SU-DHL-6 (cell line): ENCODE results near the gene RBCK1.

Experiments used
- H2AFZ ChIP-seq: fragments of 200-600 bp; sonication (generic); 2 replicates; pipeline ENCODE4 v1.6.1; 2014; ENCODE audit warnings: low read depth, mild to moderate bottlenecking, moderate library complexity, mixed read lengths, antibody characterized with exemption, low read length; ENCODE audit not compliant: severe bottlenecking
- H3F3A ChIP-seq: fragments of 200-600 bp; shearing (Covaris generic); 2 replicates; pipeline ENCODE4 v1.6.0; 2016; ENCODE audit warnings: antibody characterized with exemption, mild to moderate bottlenecking; ENCODE audit not compliant: insufficient read depth
- H3K27ac ChIP-seq: fragments of 200-600 bp; sonication (generic); 2 replicates; pipeline ENCODE4 v1.5.1; 2016; ENCODE audit warnings: low read depth, mild to moderate bottlenecking, low read length, moderate library complexity, mixed read lengths
- H3K27me3 ChIP-seq: fragments of 200-600 bp; sonication (generic), shearing (Covaris generic); 2 replicates; pipeline ENCODE4 v1.6.0; 2014; ENCODE audit warnings: mild to moderate bottlenecking, low read length
- H3K36me3 ChIP-seq: fragments of 200-600 bp; sonication (generic); 2 replicates; pipeline ENCODE4 v1.6.1; 2014; ENCODE audit warnings: mild to moderate bottlenecking, low read length, mixed read lengths
- H3K4me2 ChIP-seq: fragments of 300-600, 200-600 bp; shearing (Covaris generic), sonication (generic); 2 replicates; pipeline ENCODE4 v1.6.0; 2014; ENCODE audit warnings: low read length, low read depth, mild to moderate bottlenecking; ENCODE audit not compliant: poor library complexity, severe bottlenecking
- H3K4me3 ChIP-seq: fragments of 200-600 bp; sonication (generic); 2 replicates; pipeline ENCODE4 v1.5.1; 2014; ENCODE audit warnings: antibody characterized with exemption, low read length, mild to moderate bottlenecking, mixed read lengths; ENCODE audit not compliant: insufficient read depth, poor library complexity, severe bottlenecking
- H3K79me2 ChIP-seq: fragments of 200-600 bp; sonication (generic); 2 replicates; pipeline ENCODE4 v1.6.1; 2014; ENCODE audit warnings: mild to moderate bottlenecking, low read length, moderate library complexity; ENCODE audit not compliant: insufficient read depth
- H3K9ac ChIP-seq: fragments of 200-600 bp; sonication (generic); 2 replicates; pipeline ENCODE4 v1.7.0; 2014; ENCODE audit warnings: mild to moderate bottlenecking, low read length
- H3K9me2 ChIP-seq: fragments of 200-600 bp; sonication (generic); replicated peaks from 2 replicates; pipeline ENCODE4 v1.6.1; 2014; ENCODE audit warnings: low read length; ENCODE audit not compliant: insufficient read depth
- H3K9me3 ChIP-seq: fragments of 200-600 bp; sonication (generic); 2 replicates; pipeline ENCODE4 v1.6.1; 2014; ENCODE audit warnings: low read length, mixed read lengths; ENCODE audit not compliant: insufficient read depth
- H4K20me1 ChIP-seq: fragments of 200-600 bp; sonication (generic); 2 replicates; pipeline ENCODE4 v1.6.1; 2014; ENCODE audit warnings: low read depth, mild to moderate bottlenecking, antibody characterized with exemption, low read length, moderate library complexity, mixed read lengths
- EZH2phosphoT487 ChIP-seq: fragments of 200-600 bp; sonication (generic), shearing (Covaris generic); conservative IDR thresholded peaks from 2 replicates; pipeline ENCODE4 v1.6.1; 2018; ENCODE audit warnings: mild to moderate bottlenecking, antibody characterized with exemption, low read length, moderate library complexity, mixed read lengths
- TF ChIP-seq, protein P1 (sequence below): fragments of 200-600 bp; sonication (generic); IDR thresholded peaks from one replicate; pipeline ENCODE4 v1.5.1; 2017; ENCODE audit warnings: antibody characterized with exemption, mild to moderate bottlenecking, low read length, moderate library complexity; ENCODE audit not compliant: insufficient read depth, poor library complexity, severe bottlenecking

RBCK1 gene

GRCh38 chr20:400454-401275 lies 7.4 kb upstream of the RBCK1 start:
- Histone ChIP-seq H3K27ac (no peak overlapping the region), H4K20me1 (no peaks in the 10 kb centered on the region), H3K9me2 (no peaks in the 10 kb centered on the region), H2AFZ (no peak overlapping the region), H3K79me2 (no peaks in the 10 kb centered on the region), H3K4me3 (no peak overlapping the region), H3F3A (no peaks in the 10 kb centered on the region), H3K27me3 (no peaks in the 10 kb centered on the region), H3K4me2 (no peak overlapping the region), H3K9ac (no peak overlapping the region), H3K9me3 (no peaks in the 10 kb centered on the region), H3K36me3 (no peaks in the 10 kb centered on the region)
- TF ChIP-seq, protein P1, sequence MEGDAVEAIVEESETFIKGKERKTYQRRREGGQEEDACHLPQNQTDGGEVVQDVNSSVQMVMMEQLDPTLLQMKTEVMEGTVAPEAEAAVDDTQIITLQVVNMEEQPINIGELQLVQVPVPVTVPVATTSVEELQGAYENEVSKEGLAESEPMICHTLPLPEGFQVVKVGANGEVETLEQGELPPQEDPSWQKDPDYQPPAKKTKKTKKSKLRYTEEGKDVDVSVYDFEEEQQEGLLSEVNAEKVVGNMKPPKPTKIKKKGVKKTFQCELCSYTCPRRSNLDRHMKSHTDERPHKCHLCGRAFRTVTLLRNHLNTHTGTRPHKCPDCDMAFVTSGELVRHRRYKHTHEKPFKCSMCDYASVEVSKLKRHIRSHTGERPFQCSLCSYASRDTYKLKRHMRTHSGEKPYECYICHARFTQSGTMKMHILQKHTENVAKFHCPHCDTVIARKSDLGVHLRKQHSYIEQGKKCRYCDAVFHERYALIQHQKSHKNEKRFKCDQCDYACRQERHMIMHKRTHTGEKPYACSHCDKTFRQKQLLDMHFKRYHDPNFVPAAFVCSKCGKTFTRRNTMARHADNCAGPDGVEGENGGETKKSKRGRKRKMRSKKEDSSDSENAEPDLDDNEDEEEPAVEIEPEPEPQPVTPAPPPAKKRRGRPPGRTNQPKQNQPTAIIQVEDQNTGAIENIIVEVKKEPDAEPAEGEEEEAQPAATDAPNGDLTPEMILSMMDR: no peak
- no peak for TF ChIP-seq EZH2phosphoT487

DNA sequence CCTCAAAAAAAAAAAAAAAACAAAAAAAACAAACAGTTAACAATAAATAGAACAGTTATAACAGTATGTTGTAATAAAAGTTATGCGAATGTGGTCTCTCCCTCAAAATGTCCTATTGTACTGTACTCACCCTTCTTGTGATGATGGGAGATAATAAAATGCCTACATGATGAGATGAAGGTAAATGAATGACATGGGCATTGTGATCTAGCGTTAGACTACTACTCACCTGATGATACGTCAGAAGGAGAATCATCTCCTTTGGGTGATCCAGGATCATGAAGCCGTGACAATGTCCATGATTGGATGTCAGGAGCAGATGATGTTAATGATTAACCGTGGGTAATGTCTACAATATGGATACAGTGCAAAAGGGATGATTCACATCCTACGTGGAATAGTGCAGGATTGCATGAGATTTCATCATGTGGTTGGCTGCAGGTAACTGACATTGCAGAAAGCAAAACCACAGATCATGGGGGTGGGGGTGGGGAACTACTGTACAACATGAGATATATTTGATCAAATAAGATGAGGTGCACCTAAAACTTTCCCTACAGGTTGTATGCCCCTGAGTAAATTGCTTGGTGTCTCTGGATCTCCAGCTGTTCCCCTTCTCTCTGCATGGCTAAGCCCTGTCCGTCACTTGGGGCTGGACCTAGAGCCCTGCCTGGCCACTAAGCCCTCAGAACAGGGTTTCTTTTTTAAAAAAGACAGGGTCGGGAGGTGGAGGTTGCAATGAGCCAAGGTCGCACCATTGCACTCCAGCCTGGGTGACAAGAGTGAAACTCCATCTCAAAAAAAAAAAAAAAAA lies 6.2 kb upstream of the RBCK1 start:
- Histone ChIP-seq H3K4me2 (peak overlapping the region; percentile 19), H3K27me3 (no peaks in the 10 kb centered on the region), H3K9ac (no peak overlapping the region), H3K9me2 (no peaks in the 10 kb centered on the region), H2AFZ (no peak overlapping the region), H3K4me3 (no peak overlapping the region), H3K9me3 (no peaks in the 10 kb centered on the region), H3K27ac (no peak overlapping the region), H3F3A (no peaks in the 10 kb centered on the region), H4K20me1 (no peaks in the 10 kb centered on the region), H3K36me3 (no peaks in the 10 kb centered on the region), H3K79me2 (no peaks in the 10 kb centered on the region)
- no peak for TF ChIP-seq EZH2phosphoT487
- TF ChIP-seq, protein P1: no peak

GRCh38 chr20:402496-402885 lies 5.6 kb upstream of the RBCK1 start:
- H3K36me3 ChIP-seq: no peaks in the 10 kb centered on the region
- no peak overlapping the region for H3K4me2 ChIP-seq
- H3K27ac ChIP-seq: no peak overlapping the region
- H4K20me1 ChIP-seq: no peaks in the 10 kb centered on the region
- H3K9ac ChIP-seq: no peak overlapping the region
- no peaks in the 10 kb centered on the region for H3K79me2 ChIP-seq
- no peaks in the 10 kb centered on the region for H3K9me3 ChIP-seq
- no peak overlapping the region for H2AFZ ChIP-seq
- no peak overlapping the region for H3K4me3 ChIP-seq
- TF ChIP-seq EZH2phosphoT487: no peak
- TF ChIP-seq, protein P1: no peak
- no peaks in the 10 kb centered on the region for H3K9me2 ChIP-seq
- H3F3A ChIP-seq: no peaks in the 10 kb centered on the region
- no peaks in the 10 kb centered on the region for H3K27me3 ChIP-seq
